Measurements from ENCODE around the gene PIK3C2G. TPM values are rescaled to one million over a fixed set of nuclear protein-coding genes. Genes with fewer than 3 reads are reported as not detected.

PIK3C2G gene
- total RNA-seq, 1 donor from 2014 or later = not detected

- H3K4me1 Mint-ChIP-seq (ENCODE audit: low read depth) = peaks cover 8% of the 10 kb centered on the region
- no peaks in the 10 kb centered on the region for H3K36me3 Mint-ChIP-seq (ENCODE audit: low read depth)
- TF ChIP-seq, protein P1, sequence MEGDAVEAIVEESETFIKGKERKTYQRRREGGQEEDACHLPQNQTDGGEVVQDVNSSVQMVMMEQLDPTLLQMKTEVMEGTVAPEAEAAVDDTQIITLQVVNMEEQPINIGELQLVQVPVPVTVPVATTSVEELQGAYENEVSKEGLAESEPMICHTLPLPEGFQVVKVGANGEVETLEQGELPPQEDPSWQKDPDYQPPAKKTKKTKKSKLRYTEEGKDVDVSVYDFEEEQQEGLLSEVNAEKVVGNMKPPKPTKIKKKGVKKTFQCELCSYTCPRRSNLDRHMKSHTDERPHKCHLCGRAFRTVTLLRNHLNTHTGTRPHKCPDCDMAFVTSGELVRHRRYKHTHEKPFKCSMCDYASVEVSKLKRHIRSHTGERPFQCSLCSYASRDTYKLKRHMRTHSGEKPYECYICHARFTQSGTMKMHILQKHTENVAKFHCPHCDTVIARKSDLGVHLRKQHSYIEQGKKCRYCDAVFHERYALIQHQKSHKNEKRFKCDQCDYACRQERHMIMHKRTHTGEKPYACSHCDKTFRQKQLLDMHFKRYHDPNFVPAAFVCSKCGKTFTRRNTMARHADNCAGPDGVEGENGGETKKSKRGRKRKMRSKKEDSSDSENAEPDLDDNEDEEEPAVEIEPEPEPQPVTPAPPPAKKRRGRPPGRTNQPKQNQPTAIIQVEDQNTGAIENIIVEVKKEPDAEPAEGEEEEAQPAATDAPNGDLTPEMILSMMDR (IDR thresholded peaks at IDR 0.05) = no peak
- H3K27me3 Mint-ChIP-seq (ENCODE audit: low read depth) = no peaks in the 10 kb centered on the region
- no peak overlapping the region for H3K4me3 Mint-ChIP-seq (ENCODE audit: unreplicated experiment)
- no peaks in the 10 kb centered on the region for H3K9me3 Mint-ChIP-seq (ENCODE audit: low read depth)
- no peak for DNase-seq (ENCODE audit: low spot score)
- H3K27ac Mint-ChIP-seq (ENCODE audit: unreplicated experiment) = no peak overlapping the region
Measured at GRCh38 chr12:18421867-18422266, 160.5 kb downstream of the PIK3C2G start.

GRCh38 chr12:18422871-18423270 lies 161.6 kb downstream of the PIK3C2G start:
- H3K27ac Mint-ChIP-seq (ENCODE audit: unreplicated experiment) = no peak overlapping the region
- H3K27me3 Mint-ChIP-seq (ENCODE audit: low read depth) = no peaks in the 10 kb centered on the region
- H3K4me3 Mint-ChIP-seq (ENCODE audit: unreplicated experiment) = no peak overlapping the region
- H3K4me1 Mint-ChIP-seq (ENCODE audit: low read depth) = peaks cover 8% of the 10 kb centered on the region
- DNase-seq (ENCODE audit: low spot score) = no peak
- H3K36me3 Mint-ChIP-seq (ENCODE audit: low read depth) = no peaks in the 10 kb centered on the region
- TF ChIP-seq, protein P1 (IDR thresholded peaks at IDR 0.05) = no peak
- H3K9me3 Mint-ChIP-seq (ENCODE audit: low read depth) = no peaks in the 10 kb centered on the region

- no peaks in the 10 kb centered on the region for H3K36me3 Mint-ChIP-seq (ENCODE audit: low read depth)
- H3K9me3 Mint-ChIP-seq (ENCODE audit: low read depth) = no peaks in the 10 kb centered on the region
- DNase-seq (ENCODE audit: low spot score) = no peak
- no peak overlapping the region for H3K4me3 Mint-ChIP-seq (ENCODE audit: unreplicated experiment)
- TF ChIP-seq, protein P1 (IDR thresholded peaks at IDR 0.05) = no peak
- H3K27me3 Mint-ChIP-seq (ENCODE audit: low read depth) = no peaks in the 10 kb centered on the region
- H3K4me1 Mint-ChIP-seq (ENCODE audit: low read depth) = peaks cover 8% of the 10 kb centered on the region
- H3K27ac Mint-ChIP-seq (ENCODE audit: unreplicated experiment) = no peak overlapping the region
Measured at GRCh38 chr12:18424857-18425256, 163.5 kb downstream of the PIK3C2G start.

- Mint-ChIP-seq H3K27ac (ENCODE audit: unreplicated experiment) (no peak overlapping the region), H3K4me1 (ENCODE audit: low read depth) (peaks cover 2% of the 10 kb centered on the region), H3K27me3 (ENCODE audit: low read depth) (no peaks in the 10 kb centered on the region), H3K36me3 (ENCODE audit: low read depth) (no peaks in the 10 kb centered on the region), H3K4me3 (ENCODE audit: unreplicated experiment) (no peak overlapping the region), H3K9me3 (ENCODE audit: low read depth) (no peaks in the 10 kb centered on the region)
- TF ChIP-seq, protein P1 (IDR thresholded peaks at IDR 0.05) = no peak
- no peak for DNase-seq (ENCODE audit: low spot score)
Measured at GRCh38 chr12:18427520-18427919, 166.2 kb downstream of the PIK3C2G start.

DNA sequence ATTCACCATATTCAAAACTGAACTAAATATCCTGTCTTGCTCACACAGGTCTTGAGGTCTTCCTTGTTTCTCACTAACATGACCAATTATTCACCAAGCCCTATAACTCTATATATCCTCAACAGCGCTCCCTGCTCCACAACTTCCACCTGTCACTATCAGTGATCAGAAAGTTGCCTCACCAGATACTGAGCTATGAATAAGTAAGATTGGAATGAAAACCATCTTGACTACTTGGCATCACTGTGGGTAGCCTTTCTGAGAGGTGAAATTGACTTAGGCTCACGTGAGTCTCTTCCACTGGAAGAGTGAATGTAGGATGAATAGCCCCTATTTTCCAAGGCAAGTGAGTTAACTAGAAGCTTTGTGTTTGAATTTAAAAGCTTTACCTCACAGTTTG lies 167.1 kb downstream of the PIK3C2G start:
- no peak overlapping the region for H3K27ac Mint-ChIP-seq (ENCODE audit: unreplicated experiment)
- TF ChIP-seq, protein P1 (IDR thresholded peaks at IDR 0.05) = no peak
- no peaks in the 10 kb centered on the region for H3K9me3 Mint-ChIP-seq (ENCODE audit: low read depth)
- H3K27me3 Mint-ChIP-seq (ENCODE audit: low read depth) = no peaks in the 10 kb centered on the region
- H3K36me3 Mint-ChIP-seq (ENCODE audit: low read depth) = no peaks in the 10 kb centered on the region
- DNase-seq (ENCODE audit: low spot score) = no peak
- H3K4me3 Mint-ChIP-seq (ENCODE audit: unreplicated experiment) = no peak overlapping the region
- H3K4me1 Mint-ChIP-seq (ENCODE audit: low read depth) = peaks cover 2% of the 10 kb centered on the region
